Esophagus muscularis mucosa (tissue), 3 donors: ENCODE results near the gene TTYH2.

Source experiments
- POLR2A ChIP-seq: fragments of 450-650 bp; IDR thresholded peaks from one replicate; pipeline ENCODE4 v1.6.1; 2017; ENCODE audit warnings: antibody characterized with exemption, moderate library complexity, mild to moderate bottlenecking, low read depth
- POLR2AphosphoS5 ChIP-seq, 2 donors: sonication (generic); formaldehyde crosslinking; IDR thresholded peaks; one replicate each; pipeline ENCODE4 v1.6.1; 2017; ENCODE audit warnings: antibody characterized with exemption in 2 of 2
- TF ChIP-seq, protein P1 (sequence below), 3 experiments: fragments of 200-600 bp in 2 of 3; fragments of 450-650 bp in 1 of 3; sonication (generic) in 2 of 3; IDR thresholded peaks; one replicate each; pipeline ENCODE4 v1.5.1; 2017 to 2019; ENCODE audit warnings: antibody characterized with exemption in 3 of 3, mild to moderate bottlenecking in 2 of 3, moderate library complexity in 1 of 3

DNA sequence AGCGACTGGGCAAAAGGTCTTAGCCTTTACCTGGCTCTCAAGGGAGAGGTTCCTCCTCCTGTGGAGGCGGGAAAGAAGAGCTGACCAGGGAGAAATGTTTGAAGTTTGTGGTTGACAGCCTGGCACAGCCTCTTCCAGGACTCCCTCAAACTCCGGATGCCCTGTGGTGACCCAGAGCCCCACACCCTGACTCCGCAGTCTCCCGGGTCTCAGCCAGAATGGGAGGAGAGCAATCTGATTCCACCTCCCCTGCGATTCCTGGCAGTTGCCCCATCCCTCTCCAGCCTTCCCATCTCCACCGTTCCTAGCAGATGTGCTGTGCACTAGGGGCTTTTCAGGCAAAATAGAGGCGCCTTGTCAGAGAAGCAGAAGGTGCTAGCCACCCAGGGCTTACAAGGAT is 55.2 kb downstream of the TTYH2 start:
- TF ChIP-seq, protein P1, sequence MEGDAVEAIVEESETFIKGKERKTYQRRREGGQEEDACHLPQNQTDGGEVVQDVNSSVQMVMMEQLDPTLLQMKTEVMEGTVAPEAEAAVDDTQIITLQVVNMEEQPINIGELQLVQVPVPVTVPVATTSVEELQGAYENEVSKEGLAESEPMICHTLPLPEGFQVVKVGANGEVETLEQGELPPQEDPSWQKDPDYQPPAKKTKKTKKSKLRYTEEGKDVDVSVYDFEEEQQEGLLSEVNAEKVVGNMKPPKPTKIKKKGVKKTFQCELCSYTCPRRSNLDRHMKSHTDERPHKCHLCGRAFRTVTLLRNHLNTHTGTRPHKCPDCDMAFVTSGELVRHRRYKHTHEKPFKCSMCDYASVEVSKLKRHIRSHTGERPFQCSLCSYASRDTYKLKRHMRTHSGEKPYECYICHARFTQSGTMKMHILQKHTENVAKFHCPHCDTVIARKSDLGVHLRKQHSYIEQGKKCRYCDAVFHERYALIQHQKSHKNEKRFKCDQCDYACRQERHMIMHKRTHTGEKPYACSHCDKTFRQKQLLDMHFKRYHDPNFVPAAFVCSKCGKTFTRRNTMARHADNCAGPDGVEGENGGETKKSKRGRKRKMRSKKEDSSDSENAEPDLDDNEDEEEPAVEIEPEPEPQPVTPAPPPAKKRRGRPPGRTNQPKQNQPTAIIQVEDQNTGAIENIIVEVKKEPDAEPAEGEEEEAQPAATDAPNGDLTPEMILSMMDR (IDR thresholded peaks at IDR 0.05) = no peak
- no peak for TF ChIP-seq POLR2A
- no peak for TF ChIP-seq POLR2AphosphoS5 (IDR thresholded peaks at IDR 0.05)
